Tibial nerve (tissue), 4 donors: ENCODE measurements around the gene GCNT1. TPM values are rescaled to one million over a fixed set of nuclear protein-coding genes. Genes with fewer than 3 reads are reported as not detected.
"Not testable (repeated sequence)": the region's sequence is repeated elsewhere in the genome, so short reads cannot be mapped to it uniquely, and the experiment has no call there.

ENCODE experiments used
- DNase-seq, 2 donors: peaks; one replicate each; pipeline ENCODE4 v3.0.0-alpha.2; 2019; ENCODE audit warnings: low spot score in 2 of 2
- H3K27ac ChIP-seq, 4 donors: fragments of 200-600 bp; sonication (generic) in 3 of 4; one replicate each; pipeline ENCODE4 v1.5.1; 2017 to 2019; ENCODE audit warnings: mild to moderate bottlenecking in 1 of 4
- H3K27me3 ChIP-seq, 2 donors: fragments of 200-600 bp; sonication (generic) in 1 of 2; one replicate each; pipeline versions ENCODE4 v1.5.1 to v1.6.0; 2017 to 2019
- H3K36me3 ChIP-seq, 3 donors: fragments of 200-600 bp; sonication (generic); one replicate each; pipeline ENCODE4 v1.5.1; 2018 to 2019
- H3K4me1 ChIP-seq, 4 donors: fragments of 200-600 bp; sonication (generic) in 3 of 4; one replicate each; pipeline ENCODE4 v1.5.1; 2017 to 2019
- H3K4me3 ChIP-seq, 4 donors: fragments of 200-600 bp; sonication (generic) in 3 of 4; one replicate each; pipeline ENCODE4 v1.5.1; 2017 to 2019; ENCODE audit warnings: mild to moderate bottlenecking in 1 of 4, moderate library complexity in 1 of 4
- H3K9me3 ChIP-seq, 4 donors: fragments of 200-600 bp; sonication (generic) in 3 of 4; one replicate each; pipeline ENCODE4 v1.5.1; 2017 to 2019
- EP300 ChIP-seq, 2 donors: sonication (generic); formaldehyde crosslinking; IDR thresholded peaks; one replicate each; pipeline ENCODE4 v1.6.1; 2017; ENCODE audit warnings: antibody characterized with exemption in 2 of 2, mild to moderate bottlenecking in 1 of 2
- POLR2A ChIP-seq, 2 donors: fragments of 450-650 bp; IDR thresholded peaks; one replicate each; pipeline ENCODE4 v1.6.1; 2017; ENCODE audit warnings: antibody characterized with exemption in 2 of 2, mild to moderate bottlenecking in 2 of 2, moderate library complexity in 2 of 2
- WGBS, 2 donors: methylation state at CpG; one replicate each; pipeline ENCODE4 v1.1.5; 2018; 5-methylcytosine and 5-hydroxymethylcytosine counted together
- total RNA-seq, 4 donors: library from RNA; depleted of rRNA; stranded (reverse); fragments of >200 nt; gene quantifications; one replicate each; pipeline ENCODE4 v1.1.0, GENCODE V29; 2016
- TF ChIP-seq, protein P1 (sequence below), 5 experiments: fragments of 200-600 bp in 3 of 5; fragments of 450-650 bp in 2 of 5; sonication (generic) in 3 of 5; IDR thresholded peaks; one replicate each; pipeline ENCODE4 v1.5.1; 2016 to 2019; ENCODE audit warnings: antibody characterized with exemption in 5 of 5, mild to moderate bottlenecking in 3 of 5, moderate library complexity in 2 of 5

GCNT1 gene
- total RNA-seq, 4 donors from 2014 or later, result 3.1 to 5.7 (median 4.0) TPM

- Histone ChIP-seq H3K27ac (no peak overlapping the region), H3K9me3 (no peaks in the 10 kb centered on the region), H3K27me3 (no peaks in the 10 kb centered on the region), H3K4me3 (no peak overlapping the region), H3K4me1 (no peaks in the 10 kb centered on the region), H3K36me3 (no peaks in the 10 kb centered on the region)
- WGBS, 2 donors, result 87 to 93% methylated on average over 3 of the region's 3 CpGs
- DNase-seq, result no peak
- TF ChIP-seq, protein P1, sequence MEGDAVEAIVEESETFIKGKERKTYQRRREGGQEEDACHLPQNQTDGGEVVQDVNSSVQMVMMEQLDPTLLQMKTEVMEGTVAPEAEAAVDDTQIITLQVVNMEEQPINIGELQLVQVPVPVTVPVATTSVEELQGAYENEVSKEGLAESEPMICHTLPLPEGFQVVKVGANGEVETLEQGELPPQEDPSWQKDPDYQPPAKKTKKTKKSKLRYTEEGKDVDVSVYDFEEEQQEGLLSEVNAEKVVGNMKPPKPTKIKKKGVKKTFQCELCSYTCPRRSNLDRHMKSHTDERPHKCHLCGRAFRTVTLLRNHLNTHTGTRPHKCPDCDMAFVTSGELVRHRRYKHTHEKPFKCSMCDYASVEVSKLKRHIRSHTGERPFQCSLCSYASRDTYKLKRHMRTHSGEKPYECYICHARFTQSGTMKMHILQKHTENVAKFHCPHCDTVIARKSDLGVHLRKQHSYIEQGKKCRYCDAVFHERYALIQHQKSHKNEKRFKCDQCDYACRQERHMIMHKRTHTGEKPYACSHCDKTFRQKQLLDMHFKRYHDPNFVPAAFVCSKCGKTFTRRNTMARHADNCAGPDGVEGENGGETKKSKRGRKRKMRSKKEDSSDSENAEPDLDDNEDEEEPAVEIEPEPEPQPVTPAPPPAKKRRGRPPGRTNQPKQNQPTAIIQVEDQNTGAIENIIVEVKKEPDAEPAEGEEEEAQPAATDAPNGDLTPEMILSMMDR (IDR thresholded peaks at IDR 0.05), result no peak
- TF ChIP-seq POLR2A (IDR thresholded peaks at IDR 0.05), result no peak
- no peak for TF ChIP-seq EP300 (IDR thresholded peaks at IDR 0.05)
Observed at GRCh38 chr9:76516871-76517270, 57.9 kb downstream of the GCNT1 start.

DNA sequence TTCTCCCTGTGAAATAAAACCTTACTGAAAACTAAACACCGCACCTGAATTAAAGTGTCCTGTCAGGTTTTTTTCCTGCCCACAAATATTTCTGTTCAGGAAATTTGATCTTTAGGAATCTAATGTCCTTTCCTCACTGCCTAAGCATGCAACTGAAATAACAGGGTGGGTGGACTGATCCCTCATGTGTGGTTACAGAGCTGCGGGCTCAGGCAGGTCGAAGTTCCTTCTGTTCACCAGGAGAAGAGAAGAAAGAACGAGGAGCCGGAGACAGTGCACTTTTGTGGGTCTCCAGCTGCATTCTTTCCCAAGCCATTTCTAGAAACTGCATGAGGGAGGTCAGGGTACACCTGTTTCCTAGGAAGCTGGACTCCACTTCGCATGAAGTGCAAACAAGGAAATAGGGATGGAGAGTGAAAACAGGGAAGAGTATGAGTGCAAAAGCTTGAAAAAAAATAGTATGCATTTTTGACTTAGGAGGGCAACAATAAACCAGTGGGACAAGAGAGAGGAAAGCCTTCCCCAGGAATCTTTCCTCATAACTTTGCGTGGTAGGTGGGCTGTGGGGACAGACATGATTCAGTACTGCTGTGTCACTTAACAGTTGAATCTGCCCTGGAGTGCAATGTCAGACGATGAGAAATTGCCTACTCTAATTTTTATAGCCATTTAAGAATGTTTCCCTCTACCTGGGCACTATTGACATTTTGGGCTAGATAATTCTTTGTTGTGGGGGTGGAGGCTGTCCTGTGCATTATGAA is 60.3 kb downstream of the GCNT1 start:
- no peak overlapping the region for H3K4me3 ChIP-seq
- no peak overlapping the region for H3K27ac ChIP-seq
- no peaks in the 10 kb centered on the region for H3K36me3 ChIP-seq
- 65 to 72% methylated on average over 8 of the region's 8 CpGs for WGBS, 2 donors
- no peak for DNase-seq
- no peaks in the 10 kb centered on the region for H3K4me1 ChIP-seq
- TF ChIP-seq POLR2A (IDR thresholded peaks at IDR 0.05) (no peak), EP300 (IDR thresholded peaks at IDR 0.05) (no peak)
- TF ChIP-seq, protein P1 (IDR thresholded peaks at IDR 0.05), result no peak
- H3K9me3 ChIP-seq, result no peaks in the 10 kb centered on the region
- H3K27me3 ChIP-seq, result no peaks in the 10 kb centered on the region

GRCh38 chr9:76521244-76521681 is 62.3 kb downstream of the GCNT1 start:
- TF ChIP-seq POLR2A (IDR thresholded peaks at IDR 0.05), result no peak
- TF ChIP-seq, protein P1 (IDR thresholded peaks at IDR 0.05), result no peak
- no peak for TF ChIP-seq EP300 (IDR thresholded peaks at IDR 0.05)
- DNase-seq, result no peak
- no peak overlapping the region for H3K27ac ChIP-seq
- H3K9me3 ChIP-seq, result no peaks in the 10 kb centered on the region
- no peak overlapping the region for H3K4me3 ChIP-seq
- WGBS, 2 donors, result 66 to 72% methylated on average over 6 of the region's 6 CpGs
- H3K27me3 ChIP-seq, result no peaks in the 10 kb centered on the region
- H3K4me1 ChIP-seq, result no peaks in the 10 kb centered on the region
- no peaks in the 10 kb centered on the region for H3K36me3 ChIP-seq

- H3K27me3 ChIP-seq, result no peaks in the 10 kb centered on the region
- H3K9me3 ChIP-seq, result no peaks in the 10 kb centered on the region
- no peaks in the 10 kb centered on the region for H3K4me1 ChIP-seq
- no peak for DNase-seq
- H3K27ac ChIP-seq, result no peak overlapping the region
- 86 to 91% methylated on average over 3 of the region's 3 CpGs for WGBS, 2 donors
- TF ChIP-seq POLR2A (IDR thresholded peaks at IDR 0.05), result no peak
- no peaks in the 10 kb centered on the region for H3K36me3 ChIP-seq
- no peak overlapping the region for H3K4me3 ChIP-seq
Observed at GRCh38 chr9:76521906-76522305, 62.9 kb downstream of the GCNT1 start.

GRCh38 chr9:76523617-76524200 is 64.7 kb downstream of the GCNT1 start:
- H3K9me3 ChIP-seq, H3K27ac ChIP-seq, H3K4me3 ChIP-seq, H3K4me1 ChIP-seq, DNase-seq, H3K36me3 ChIP-seq, H3K27me3 ChIP-seq: not testable (repeated sequence)
- WGBS, 2 donors, result 92 to 98% methylated on average over 21 to 29 of the region's 36 CpGs

- no peaks in the 10 kb centered on the region for H3K27me3 ChIP-seq
- no peak for DNase-seq
- 80 to 81% methylated on average over 3 of the region's 3 CpGs for WGBS, 2 donors
- H3K9me3 ChIP-seq, result no peaks in the 10 kb centered on the region
- H3K36me3 ChIP-seq, result no peaks in the 10 kb centered on the region
- no peak for TF ChIP-seq EP300 (IDR thresholded peaks at IDR 0.05)
- TF ChIP-seq, protein P1 (IDR thresholded peaks at IDR 0.05), result no peak
- no peak for TF ChIP-seq POLR2A (IDR thresholded peaks at IDR 0.05)
- peaks cover 0 to 2% (median 0%) of the 10 kb centered on the region in 4 donors for H3K4me1 ChIP-seq
- H3K27ac ChIP-seq, result no peak overlapping the region
- no peak overlapping the region for H3K4me3 ChIP-seq
Observed at GRCh38 chr9:76525196-76525595, 66.2 kb downstream of the GCNT1 start.
